GM21390 (cell line): Measurements from ENCODE around the gene SNRNP200.

Source experiments
- ATAC-seq: cut with Tn5 transposase; IDR thresholded peaks from one replicate; pipeline ENCODE4 v1.9.1; 2021; ENCODE audit not compliant: unreplicated experiment

Gene SNRNP200

GRCh38 chr2:96253006-96253405, 52.3 kb downstream of the SNRNP200 start:
- ATAC-seq, result no peak

DNA sequence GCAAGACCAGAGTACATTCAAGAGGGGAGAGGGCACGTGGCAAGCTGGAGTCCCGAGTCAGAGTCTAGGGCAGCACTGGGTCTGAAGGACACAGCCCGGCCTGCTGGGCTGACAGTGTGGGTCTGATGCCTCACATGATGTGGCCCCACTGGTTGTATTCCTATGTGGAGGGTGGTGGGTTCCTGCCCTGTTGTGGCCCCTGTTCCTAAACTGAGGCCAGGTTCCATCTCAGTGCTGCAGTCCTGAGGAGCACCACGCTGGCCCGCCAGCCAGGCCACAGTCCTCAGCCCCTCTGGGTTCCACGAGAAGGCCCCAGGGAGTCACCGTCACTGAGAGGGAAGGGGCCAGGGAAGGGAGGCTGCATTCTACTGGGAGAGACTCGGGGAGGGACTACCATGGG, 52.8 kb downstream of the SNRNP200 start:
- no peak for ATAC-seq

- no peak for ATAC-seq
These were observed 53.5 kb downstream of the SNRNP200 start for GRCh38 chr2:96251721-96252292.

DNA sequence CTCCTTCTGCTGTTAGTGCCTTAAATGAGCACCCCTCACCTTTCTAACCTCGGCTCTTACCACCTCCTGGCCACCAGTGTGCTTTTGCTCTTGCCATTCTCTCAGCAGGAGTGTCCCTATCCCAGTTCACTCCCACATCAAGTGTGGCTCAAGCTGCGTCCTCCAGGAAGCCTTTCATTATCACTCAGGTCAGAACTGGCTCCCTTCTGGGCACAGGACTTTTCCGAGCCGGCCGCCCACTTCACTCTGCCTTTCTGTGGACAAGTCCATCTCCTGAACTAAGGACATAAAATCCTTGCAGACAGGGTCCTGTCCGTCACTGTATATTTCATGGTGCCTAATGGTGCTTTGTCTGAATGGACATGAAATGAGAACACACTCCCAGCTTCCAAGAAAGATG, 55.2 kb downstream of the SNRNP200 start:
- no peak for ATAC-seq

GRCh38 chr2:96249654-96250053, 55.7 kb downstream of the SNRNP200 start:
- ATAC-seq, result no peak

GRCh38 chr2:96248624-96249023, 56.7 kb downstream of the SNRNP200 start:
- ATAC-seq, result no peak

DNA sequence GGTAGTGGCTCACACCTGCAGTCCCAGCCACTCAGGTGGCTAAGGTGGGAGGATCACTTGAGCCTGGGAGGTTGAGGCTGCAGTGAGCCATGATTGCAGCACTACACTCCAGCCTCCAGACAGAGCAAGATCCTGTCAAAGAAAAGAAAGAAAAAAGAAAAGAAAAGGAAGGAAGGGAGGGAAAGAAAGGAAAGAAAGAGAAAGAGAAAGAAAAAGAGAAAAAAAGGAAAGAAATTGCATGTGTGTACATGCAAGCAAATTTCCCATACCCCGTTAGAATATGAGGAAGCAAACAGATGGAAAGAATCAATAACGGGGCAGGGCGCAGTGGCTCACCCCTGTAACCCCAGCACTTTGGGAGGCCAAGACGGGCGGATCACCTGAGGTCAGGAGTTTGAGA, 57.5 kb downstream of the SNRNP200 start:
- ATAC-seq, result no peak

GRCh38 chr2:96247009-96247408, 58.3 kb downstream of the SNRNP200 start:
- ATAC-seq, result no peak

GRCh38 chr2:96245609-96246390, 59.5 kb downstream of the SNRNP200 start:
- ATAC-seq, result no peak

DNA sequence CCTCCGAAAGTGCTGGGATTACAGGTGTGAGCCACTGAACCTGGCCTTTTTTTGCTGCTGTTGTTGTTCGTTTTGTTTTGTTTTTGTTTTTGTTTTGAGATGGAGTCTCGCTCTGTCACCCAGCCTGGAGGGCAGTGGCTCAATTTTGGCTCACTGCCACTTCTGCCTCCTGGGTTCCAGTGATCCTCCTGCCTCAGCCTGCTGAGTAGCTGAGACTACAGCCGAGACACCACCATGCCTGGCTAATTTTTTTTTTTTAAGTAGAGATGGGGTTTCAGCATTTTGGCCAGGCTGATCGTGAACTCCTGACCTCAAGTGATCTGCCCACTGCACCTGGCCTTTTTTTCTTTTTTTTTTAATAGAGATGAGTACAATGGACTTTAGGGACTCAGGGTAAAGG, 61.5 kb downstream of the SNRNP200 start:
- no peak for ATAC-seq

DNA sequence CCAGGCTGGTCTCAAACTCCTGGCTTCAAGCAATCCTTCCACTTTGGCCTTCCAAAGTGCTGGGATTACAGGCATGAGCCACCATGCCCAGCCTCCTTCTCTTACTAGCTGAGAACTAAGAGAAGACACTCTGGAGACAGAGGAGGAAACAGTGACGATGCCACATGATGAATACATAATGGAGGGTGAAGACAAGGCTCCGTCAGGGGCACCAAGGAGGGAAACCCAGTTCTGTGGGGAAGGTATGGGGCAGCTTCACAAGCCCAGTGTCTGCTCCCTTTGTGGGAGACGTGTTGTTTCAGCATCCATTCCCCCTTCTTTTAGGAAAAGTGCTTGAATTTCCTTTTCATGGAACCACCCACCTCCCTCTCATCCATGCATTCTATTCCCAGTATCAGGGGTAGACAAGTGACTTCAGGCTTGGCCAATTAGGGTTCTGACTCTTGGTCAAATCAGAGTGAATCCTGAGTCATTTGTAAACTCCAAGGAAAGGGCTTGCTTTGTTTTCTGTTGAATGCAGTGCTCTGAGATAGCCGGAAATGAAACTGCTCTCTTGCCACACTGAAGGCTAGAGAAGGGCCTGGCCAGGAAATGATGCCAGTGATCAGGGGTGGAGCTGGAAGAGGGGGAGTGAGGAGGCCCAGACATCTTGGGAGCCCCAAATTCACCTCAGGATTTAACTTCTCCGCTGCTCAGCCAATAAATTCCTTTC, 63.3 kb downstream of the SNRNP200 start:
- ATAC-seq, result peak; percentile 75

- no peak for ATAC-seq
These were observed 64.1 kb downstream of the SNRNP200 start for GRCh38 chr2:96241227-96241626.

GRCh38 chr2:96240341-96241038, 64.9 kb downstream of the SNRNP200 start:
- ATAC-seq, result no peak

GRCh38 chr2:96239745-96240264, 65.5 kb downstream of the SNRNP200 start:
- ATAC-seq, result no peak

DNA sequence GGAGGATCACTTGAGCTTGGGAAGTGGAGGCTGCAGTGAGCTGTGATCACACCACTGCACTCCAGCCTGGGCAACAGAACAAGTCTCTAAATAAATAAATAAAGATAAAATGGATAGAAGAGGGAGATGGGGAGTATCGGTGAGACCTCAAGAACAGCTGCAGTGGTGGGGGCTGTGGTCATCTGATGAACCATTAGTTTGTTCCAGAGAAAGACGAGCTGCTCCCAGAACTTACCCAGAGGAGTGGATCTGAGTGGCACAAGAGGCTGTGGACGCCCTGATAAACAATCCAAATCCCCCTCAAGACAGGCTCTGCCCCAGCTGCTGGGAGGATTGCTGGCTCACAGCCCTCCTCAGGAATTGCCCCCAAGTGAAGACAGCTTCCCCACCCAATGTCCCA, 66.3 kb downstream of the SNRNP200 start:
- no peak for ATAC-seq

DNA sequence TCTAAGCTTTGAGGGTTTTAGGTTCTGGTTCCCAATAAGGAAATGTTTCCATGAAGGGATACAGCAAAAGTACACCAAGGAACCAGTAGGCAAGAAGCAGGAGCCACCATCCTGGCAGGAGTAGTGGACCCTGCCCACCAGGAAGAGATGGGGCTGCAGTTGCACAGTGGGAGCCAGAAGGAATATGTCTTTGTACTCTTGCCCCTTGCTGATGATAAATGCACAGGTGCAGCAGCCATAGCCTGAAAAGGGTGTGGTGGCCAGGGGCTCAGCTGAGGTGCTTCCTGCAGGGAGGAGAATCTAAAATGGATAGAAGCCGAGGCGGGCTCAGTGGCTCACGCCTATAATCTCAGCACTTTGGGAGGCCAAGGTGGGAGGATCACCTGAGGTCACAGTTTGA, 67.1 kb downstream of the SNRNP200 start:
- ATAC-seq, result no peak

GRCh38 chr2:96236882-96237281, 68.5 kb downstream of the SNRNP200 start:
- ATAC-seq, result no peak

DNA sequence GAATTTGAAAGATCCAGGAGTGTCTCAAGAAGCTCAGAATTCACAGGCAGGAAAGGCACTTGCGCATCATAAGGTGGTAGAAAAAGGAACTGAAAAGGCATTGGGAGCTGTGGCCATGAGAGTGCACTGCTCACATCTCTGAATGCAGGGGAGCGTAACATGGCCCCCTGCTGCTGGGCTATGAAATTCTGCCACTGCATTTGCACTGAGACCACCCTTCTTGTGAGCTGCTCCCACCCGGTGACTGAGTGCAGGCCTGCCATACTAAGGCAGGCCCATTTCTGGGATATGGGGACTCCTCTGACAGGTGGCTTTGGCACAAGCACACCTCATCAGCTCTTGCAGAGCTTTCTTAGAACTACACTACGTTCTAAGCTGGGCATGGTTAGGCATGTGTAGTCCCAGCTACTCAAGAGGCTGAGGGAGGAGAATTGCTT, 71.4 kb downstream of the SNRNP200 start:
- peak; percentile 94 for ATAC-seq

- ATAC-seq, result no peak
These were observed 71.9 kb downstream of the SNRNP200 start for GRCh38 chr2:96233436-96233835.

- no peak for ATAC-seq
These were observed 74.0 kb downstream of the SNRNP200 start for GRCh38 chr2:96231316-96231715.

DNA sequence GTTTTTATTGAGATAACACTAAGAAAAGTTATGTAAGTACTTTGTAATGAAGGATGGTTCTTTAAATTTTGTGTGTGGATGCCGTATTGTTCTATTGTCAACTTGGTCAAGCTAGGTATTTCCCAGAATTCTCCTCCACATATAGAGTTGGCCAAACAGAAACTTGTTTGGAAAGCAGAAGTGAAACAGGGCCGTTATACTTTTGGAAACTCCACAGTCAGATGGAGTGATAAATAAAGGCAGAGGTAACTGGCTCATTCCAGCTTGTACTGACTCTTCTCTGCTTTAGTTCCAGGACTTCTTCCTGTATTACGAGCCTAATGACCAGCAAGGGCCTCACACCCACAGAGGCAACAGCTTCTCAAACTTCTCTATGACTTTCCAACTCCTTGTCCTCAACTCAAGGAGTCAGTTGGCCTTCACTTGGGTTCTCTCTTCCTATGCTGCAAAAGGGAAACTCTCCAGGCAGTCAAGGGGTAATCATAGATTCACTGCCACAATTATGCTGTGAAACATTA, 80.3 kb downstream of the SNRNP200 start:
- peak; percentile 80 for ATAC-seq
